ENCODE results near the gene TSPAN12.

TSPAN12 gene

DNA sequence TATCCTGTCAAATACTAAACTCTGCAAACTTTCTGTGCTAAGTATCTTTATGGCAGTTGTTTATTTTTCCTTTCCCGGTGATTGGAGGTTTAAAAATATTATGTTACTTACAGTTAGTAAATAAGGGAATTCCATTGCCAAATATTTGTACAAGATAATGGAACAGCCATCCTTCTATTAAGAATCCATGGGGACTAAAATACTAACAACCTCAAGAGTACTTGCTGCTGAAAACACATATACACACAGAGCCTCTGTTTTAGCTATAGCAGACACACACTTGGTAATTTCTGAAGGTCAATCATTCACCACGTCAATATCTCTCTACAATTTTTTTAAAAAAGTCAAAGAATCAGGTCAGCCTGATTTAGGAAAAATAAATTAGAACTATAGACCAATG, 32.4 kb downstream of the TSPAN12 start:
- Histone ChIP-seq H3K4me3 (no peak overlapping the region), H3K27ac (no peak overlapping the region)
- intact Hi-C loops (cut with DNase I; ENCODE audit: low total_unique reads): no loop called here

DNA sequence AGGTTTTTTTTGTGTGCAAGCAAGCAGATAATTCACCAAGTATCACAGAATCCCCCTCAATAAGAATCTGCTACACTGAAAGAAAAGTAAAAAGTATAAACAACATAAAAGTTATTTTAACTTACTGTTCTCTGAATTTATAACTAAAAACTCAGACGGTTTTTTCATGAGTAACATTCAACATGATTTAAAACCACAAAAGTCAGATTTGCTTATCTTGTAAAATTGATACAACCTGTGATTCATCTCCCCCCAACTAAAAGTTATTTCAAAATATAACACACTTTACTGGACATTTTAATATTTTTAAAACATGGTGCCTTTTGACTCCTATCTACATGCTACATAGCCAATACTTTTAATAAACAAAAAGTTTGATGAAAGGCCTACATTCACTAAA, 32.8 kb downstream of the TSPAN12 start:
- no peak overlapping the region for H3K4me3 ChIP-seq

More for the DNA sequence above, 32.4 kb downstream of the TSPAN12 start:
- Histone ChIP-seq H3K27me3 (no peaks in the 10 kb centered on the region), H3K36me3 (peaks cover 0 to 5% (median 0%) of the 10 kb centered on the region in 3 donors), H3K4me1 (no peaks in the 10 kb centered on the region), H3K9me3 (no peaks in the 10 kb centered on the region)
- TF ChIP-seq, protein P1, sequence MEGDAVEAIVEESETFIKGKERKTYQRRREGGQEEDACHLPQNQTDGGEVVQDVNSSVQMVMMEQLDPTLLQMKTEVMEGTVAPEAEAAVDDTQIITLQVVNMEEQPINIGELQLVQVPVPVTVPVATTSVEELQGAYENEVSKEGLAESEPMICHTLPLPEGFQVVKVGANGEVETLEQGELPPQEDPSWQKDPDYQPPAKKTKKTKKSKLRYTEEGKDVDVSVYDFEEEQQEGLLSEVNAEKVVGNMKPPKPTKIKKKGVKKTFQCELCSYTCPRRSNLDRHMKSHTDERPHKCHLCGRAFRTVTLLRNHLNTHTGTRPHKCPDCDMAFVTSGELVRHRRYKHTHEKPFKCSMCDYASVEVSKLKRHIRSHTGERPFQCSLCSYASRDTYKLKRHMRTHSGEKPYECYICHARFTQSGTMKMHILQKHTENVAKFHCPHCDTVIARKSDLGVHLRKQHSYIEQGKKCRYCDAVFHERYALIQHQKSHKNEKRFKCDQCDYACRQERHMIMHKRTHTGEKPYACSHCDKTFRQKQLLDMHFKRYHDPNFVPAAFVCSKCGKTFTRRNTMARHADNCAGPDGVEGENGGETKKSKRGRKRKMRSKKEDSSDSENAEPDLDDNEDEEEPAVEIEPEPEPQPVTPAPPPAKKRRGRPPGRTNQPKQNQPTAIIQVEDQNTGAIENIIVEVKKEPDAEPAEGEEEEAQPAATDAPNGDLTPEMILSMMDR (IDR thresholded peaks at IDR 0.05): no peak
- DNase-seq: no peak

DNA sequence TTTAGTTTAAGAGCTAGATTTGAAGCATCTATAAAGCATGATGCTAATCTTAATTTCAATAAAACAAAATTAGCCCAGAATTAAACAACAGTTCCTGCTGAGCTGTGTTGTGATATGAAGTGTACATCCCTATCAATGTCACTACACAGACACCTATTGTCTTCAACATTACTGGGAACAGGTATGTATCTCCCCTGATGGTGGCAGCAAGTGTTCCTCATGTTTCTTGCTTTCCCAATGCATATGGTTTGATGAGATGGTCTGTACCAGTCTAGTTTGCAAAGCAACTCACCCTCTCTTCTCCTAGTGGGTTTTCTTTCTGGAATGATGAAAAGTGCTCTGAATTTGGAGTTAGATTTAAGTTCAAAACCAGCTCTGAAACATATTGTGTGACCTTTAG, 38.1 kb downstream of the TSPAN12 start:
- H3K4me3 ChIP-seq: no peak overlapping the region
- intact Hi-C loops (cut with DNase I; ENCODE audit: low total_unique reads): no loop called here
- DNase-seq: no peak
- H3K9me3 ChIP-seq: no peaks in the 10 kb centered on the region
- H3K4me1 ChIP-seq: no peaks in the 10 kb centered on the region
- no peak overlapping the region for H3K27ac ChIP-seq
- no peaks in the 10 kb centered on the region for H3K36me3 ChIP-seq
- H3K27me3 ChIP-seq: no peaks in the 10 kb centered on the region
- TF ChIP-seq, protein P1 (IDR thresholded peaks at IDR 0.05): no peak

More for the DNA sequence above, 32.8 kb downstream of the TSPAN12 start:
- Histone ChIP-seq H3K27me3 (no peaks in the 10 kb centered on the region), H3K36me3 (peaks cover 0 to under 1% (median 0%) of the 10 kb centered on the region in 3 donors), H3K4me1 (no peaks in the 10 kb centered on the region), H3K27ac (no peak overlapping the region), H3K9me3 (no peaks in the 10 kb centered on the region)
- intact Hi-C loops (cut with DNase I; ENCODE audit: low total_unique reads): no loop called here
- TF ChIP-seq, protein P1 (IDR thresholded peaks at IDR 0.05): no peak
- DNase-seq: no peak

DNA sequence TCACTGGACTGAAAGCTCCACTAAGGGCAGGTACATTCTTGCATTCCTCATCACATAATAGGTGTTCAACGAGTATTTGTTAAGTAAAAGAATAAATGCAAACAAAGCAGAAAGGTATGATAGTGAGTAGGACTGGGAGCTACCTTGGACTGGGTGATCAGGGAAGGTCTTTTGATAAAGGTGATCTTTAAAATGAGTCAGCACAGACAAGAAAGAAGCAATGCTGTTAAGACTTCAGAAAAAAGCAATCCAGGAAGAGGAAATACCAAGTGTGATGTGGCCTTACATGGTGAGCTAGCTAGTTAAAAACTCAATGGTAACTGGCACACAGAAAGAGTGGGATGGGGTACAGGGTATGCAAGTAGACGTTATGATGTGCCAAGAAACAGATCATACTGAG, 40.1 kb downstream of the TSPAN12 start:
- Histone ChIP-seq H3K36me3 (no peaks in the 10 kb centered on the region), H3K27ac (no peak overlapping the region), H3K4me1 (peaks cover 0 to 4% (median 0%) of the 10 kb centered on the region in 4 donors), H3K9me3 (no peaks in the 10 kb centered on the region), H3K27me3 (no peaks in the 10 kb centered on the region), H3K4me3 (no peak overlapping the region)
- TF ChIP-seq, protein P1 (IDR thresholded peaks at IDR 0.05): no peak
- no peak for DNase-seq
- intact Hi-C loops (cut with DNase I; ENCODE audit: low total_unique reads): no loop called here

DNA sequence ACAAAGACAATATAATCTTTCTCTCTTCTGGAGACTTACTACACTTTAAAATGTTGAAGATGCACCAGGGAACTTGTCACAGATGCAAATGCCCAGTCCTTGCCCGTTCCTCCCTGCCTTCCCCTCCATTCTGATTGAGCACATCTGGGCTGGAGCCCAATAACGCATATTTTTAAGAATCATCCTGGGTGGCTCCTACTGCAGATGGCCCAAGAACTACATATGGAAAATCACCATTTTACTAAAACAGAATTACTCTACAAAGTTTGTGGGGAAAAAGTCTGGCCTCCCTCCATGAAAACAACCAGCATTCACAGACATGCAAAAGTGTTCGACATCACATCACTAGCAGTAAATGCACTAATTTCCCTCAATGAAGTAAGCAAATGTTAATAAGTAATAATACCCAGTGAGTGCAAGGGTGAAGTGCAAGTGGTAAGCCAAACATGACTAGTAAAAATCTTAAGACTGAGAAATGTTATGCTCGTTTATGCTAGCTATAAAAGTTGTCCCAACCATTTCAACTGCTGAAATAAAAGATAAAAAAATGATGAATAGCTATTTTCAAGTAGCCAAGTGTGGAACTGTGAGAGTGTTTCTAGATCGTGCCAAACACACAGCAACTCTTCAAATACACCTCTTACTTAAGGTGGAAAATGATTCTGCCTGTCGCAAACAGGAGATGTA, 43.5 kb downstream of the TSPAN12 start:
- Histone ChIP-seq H3K36me3 (no peaks in the 10 kb centered on the region), H3K27me3 (no peaks in the 10 kb centered on the region), H3K9me3 (no peaks in the 10 kb centered on the region), H3K4me1 (peaks cover 0 to 4% (median 0%) of the 10 kb centered on the region in 4 donors), H3K4me3 (no peak overlapping the region), H3K27ac (no peak overlapping the region)
- TF ChIP-seq, protein P1 (IDR thresholded peaks at IDR 0.05): no peak
- no peak for DNase-seq
- intact Hi-C loops (cut with DNase I; ENCODE audit: low total_unique reads): no loop called here

All from tibial artery (tissue), 4 donors.